H9 (cell line): ENCODE results near the gene ARPIN. TPM values are rescaled to one million over a fixed set of nuclear protein-coding genes. Genes with fewer than 3 reads are reported as not detected.
"Not testable (repeated sequence)": the region's sequence is repeated elsewhere in the genome, so short reads cannot be mapped to it uniquely, and the experiment has no call there.

Source experiments
- DNase-seq: peaks from one replicate; pipeline ENCODE4 v3.0.0-alpha.2; 2017
- H2AFZ ChIP-seq: one replicate; pipeline ENCODE4 v1.6.1; 2013; ENCODE audit warnings: mild to moderate bottlenecking, low read length, control low read depth, moderate library complexity
- H2AK5ac ChIP-seq: 2 replicates; pipeline ENCODE4 v1.6.1; 2013; ENCODE audit warnings: low read length, control low read depth, mixed read lengths; ENCODE audit not compliant: insufficient read length
- H2BK120ac ChIP-seq: one replicate; pipeline ENCODE4 v1.6.1; 2013; ENCODE audit warnings: low read depth, mild to moderate bottlenecking, low read length, control low read depth, inconsistent platforms; ENCODE audit not compliant: poor library complexity, severe bottlenecking
- H2BK12ac ChIP-seq: 2 replicates; pipeline ENCODE4 v1.6.1; 2013; ENCODE audit warnings: low read length, control low read depth, mixed read lengths, low read depth; ENCODE audit not compliant: insufficient read length
- H2BK15ac ChIP-seq: 2 replicates; pipeline ENCODE4 v1.6.1; 2013; ENCODE audit warnings: low read depth, low read length, control low read depth
- H2BK20ac ChIP-seq: one replicate; pipeline ENCODE4 v1.6.1; 2013; ENCODE audit warnings: low read depth, mild to moderate bottlenecking, low read length, control low read depth, inconsistent platforms; ENCODE audit not compliant: poor library complexity, severe bottlenecking
- H2BK5ac ChIP-seq: 2 replicates; pipeline ENCODE4 v1.6.1; 2013; ENCODE audit warnings: low read length, control low read depth, mixed read lengths; ENCODE audit not compliant: insufficient read length
- H3K14ac ChIP-seq: 2 replicates; pipeline ENCODE4 v1.6.1; 2013; ENCODE audit warnings: low read length, control low read depth; ENCODE audit not compliant: insufficient read depth
- H3K18ac ChIP-seq: 2 replicates; pipeline ENCODE4 v1.6.1; 2013; ENCODE audit warnings: low read depth, mild to moderate bottlenecking, mixed read lengths, low read length, control low read depth; ENCODE audit not compliant: insufficient read length
- H3K23ac ChIP-seq: 2 replicates; pipeline ENCODE4 v1.6.1; 2013; ENCODE audit warnings: low read length, control low read depth, mixed read lengths, low read depth; ENCODE audit not compliant: insufficient read length
- H3K23me2 ChIP-seq: 2 replicates; pipeline ENCODE4 v1.6.1; 2013; ENCODE audit warnings: low read depth, mild to moderate bottlenecking, mixed read lengths, low read length, control low read depth; ENCODE audit not compliant: insufficient read length, poor library complexity, severe bottlenecking
- H3K27ac ChIP-seq: 2 replicates; pipeline ENCODE4 v1.5.1; 2013; ENCODE audit warnings: low read length, control low read depth, mixed read lengths, low read depth; ENCODE audit not compliant: insufficient read length
- H3K27me3 ChIP-seq: 2 replicates; pipeline ENCODE4 v1.6.1; 2013; ENCODE audit warnings: low read length, control low read depth, inconsistent platforms; ENCODE audit not compliant: insufficient read depth
- H3K4ac ChIP-seq: 2 replicates; pipeline ENCODE4 v1.6.1; 2013; ENCODE audit warnings: low read depth, mild to moderate bottlenecking, control low read depth, inconsistent platforms, low read length, moderate library complexity
- H3K4me1 ChIP-seq: 2 replicates; pipeline ENCODE4 v1.6.1; 2013; ENCODE audit warnings: low read length, control low read depth, inconsistent platforms; ENCODE audit not compliant: insufficient read depth
- H3K4me2 ChIP-seq: 2 replicates; pipeline ENCODE4 v1.6.1; 2013; ENCODE audit warnings: low read length, control low read depth, mixed read lengths; ENCODE audit not compliant: insufficient read length, insufficient read depth
- H3K56ac ChIP-seq: 2 replicates; pipeline ENCODE4 v1.6.1; 2013; ENCODE audit warnings: low read depth, mild to moderate bottlenecking, mixed read lengths, low read length, control low read depth; ENCODE audit not compliant: insufficient read length
- H3K79me1 ChIP-seq: 2 replicates; pipeline ENCODE4 v1.6.1; 2013; ENCODE audit warnings: low read depth, mild to moderate bottlenecking, moderate library complexity, low read length, control low read depth, inconsistent platforms; ENCODE audit not compliant: insufficient read depth, poor library complexity, severe bottlenecking
- H3K79me2 ChIP-seq: 2 replicates; pipeline ENCODE4 v1.6.1; 2013; ENCODE audit warnings: low read length, control low read depth, inconsistent platforms; ENCODE audit not compliant: insufficient read depth
- H3K9ac ChIP-seq: 2 replicates; pipeline ENCODE4 v1.6.1; 2013; ENCODE audit warnings: low read length, control low read depth, mixed read lengths; ENCODE audit not compliant: insufficient read length; ENCODE audit errors: extremely low read depth
- H3K9me3 ChIP-seq: one replicate; pipeline ENCODE4 v1.6.1; 2013; ENCODE audit warnings: low read depth, low read length, inconsistent platforms; ENCODE audit not compliant: control insufficient read depth
- H3T11ph ChIP-seq: one replicate; pipeline ENCODE4 v1.6.1; 2013; ENCODE audit warnings: mild to moderate bottlenecking, low read length, control low read depth, inconsistent platforms
- H4K20me1 ChIP-seq: one replicate; pipeline ENCODE4 v1.6.1; 2013; ENCODE audit not compliant: control insufficient read depth, insufficient read length, insufficient read depth
- H4K5ac ChIP-seq: 2 replicates; pipeline ENCODE4 v1.6.1; 2013; ENCODE audit warnings: low read depth, mild to moderate bottlenecking, mixed read lengths, low read length, control low read depth; ENCODE audit not compliant: insufficient read length
- H4K8ac ChIP-seq: replicated peaks from 2 replicates; pipeline ENCODE4 v1.6.1; 2013; ENCODE audit warnings: low read length, control low read depth, mixed read lengths, low read depth; ENCODE audit not compliant: insufficient read length
- H4K91ac ChIP-seq: 2 replicates; pipeline ENCODE4 v1.6.1; 2013; ENCODE audit warnings: low read depth, mild to moderate bottlenecking, moderate library complexity, mixed read lengths, low read length, control low read depth; ENCODE audit not compliant: insufficient read length
- H3K27ac Mint-ChIP-seq, 3 experiments: 2 replicates in 2 of 3; 3 replicates in 1 of 3; pipeline ENCODE4 v1.8.0; 2020 to 2021; ENCODE audit warnings: mixed read lengths in 3 of 3, mild to moderate bottlenecking in 1 of 3, moderate library complexity in 1 of 3
- H3K27me3 Mint-ChIP-seq: 2 replicates; pipeline ENCODE4 v1.8.0; 2021; ENCODE audit warnings: low read depth, mild to moderate bottlenecking, moderate library complexity, mixed read lengths
- H3K36me3 Mint-ChIP-seq, 3 experiments: 2 replicates in 2 of 3; 3 replicates in 1 of 3; pipeline ENCODE4 v1.8.0; 2020 to 2021; ENCODE audit warnings: low read depth in 3 of 3, mixed read lengths in 3 of 3; ENCODE audit not compliant: insufficient read depth in 1 of 3
- H3K4me1 Mint-ChIP-seq, 2 experiments: 2 replicates each; pipeline ENCODE4 v1.8.0; 2020; ENCODE audit warnings: mixed read lengths in 2 of 2
- H3K4me3 Mint-ChIP-seq, 2 experiments: 2 replicates in 1 of 2; 3 replicates in 1 of 2; pipeline ENCODE4 v1.8.0; 2020 to 2021; ENCODE audit warnings: mild to moderate bottlenecking in 2 of 2, mixed read lengths in 2 of 2, moderate library complexity in 1 of 2
- H3K9me3 Mint-ChIP-seq, 2 experiments: 2 replicates in 1 of 2; 3 replicates in 1 of 2; pipeline ENCODE4 v1.8.0; 2020; ENCODE audit warnings: mild to moderate bottlenecking in 2 of 2, mixed read lengths in 2 of 2, moderate library complexity in 1 of 2
- CTCF ChIP-seq: fragments of 200-600 bp; sonication (generic); conservative IDR thresholded peaks from 3 replicates; pipeline ENCODE4 v1.8.0; 2021; ENCODE audit warnings: antibody characterized with exemption, mild to moderate bottlenecking
- WGBS: extraction: QIAGEN DNeasy Blood & Tissue Kit; methylation state at CpG from one replicate; pipeline ENCODE4 v1.1.7; 2013; ENCODE audit warnings: missing lambda C conversion rate, low lambda C conversion rate, mixed read lengths; ENCODE audit not compliant: insufficient read length; ENCODE audit errors: extremely low coverage; 5-methylcytosine and 5-hydroxymethylcytosine counted together
- total RNA-seq: library from RNA; stranded (reverse); gene quantifications from 2 replicates; pipeline ENCODE4 v1.2.1, GENCODE V29; 2021

The ARPIN gene
- total RNA-seq, 1 experiment from 2014 or later = 6.4 TPM

DNA sequence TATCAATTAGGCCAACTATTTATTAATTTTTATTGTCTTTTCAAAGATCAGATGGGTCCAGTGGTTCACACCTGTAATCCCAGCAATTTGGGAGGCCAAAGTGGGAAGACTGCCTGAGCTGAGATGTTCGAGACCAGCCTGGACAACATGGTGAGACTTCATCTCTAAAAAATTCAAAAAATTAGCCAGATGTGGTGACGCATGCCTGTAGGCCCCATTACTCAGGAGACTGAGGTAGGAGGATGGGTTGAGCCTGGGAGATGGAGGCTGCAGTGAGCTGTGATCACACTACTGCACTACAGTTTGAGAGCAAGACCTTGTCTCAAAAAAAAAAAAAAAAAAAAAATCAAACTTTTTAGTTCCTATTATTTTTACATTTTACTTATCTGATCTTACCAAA is 27.1 kb downstream of the ARPIN start:
- Histone ChIP-seq H2BK5ac (no peak overlapping the region), H3K23me2 (no peaks in the 10 kb centered on the region), H3K9ac (no peak overlapping the region), H4K8ac (no peak overlapping the region), H4K20me1 (no peaks in the 10 kb centered on the region), H3K4me1 (no peaks in the 10 kb centered on the region), H2BK20ac (no peak overlapping the region), H3T11ph (no peak overlapping the region), H3K4me2 (no peak overlapping the region), H3K79me1 (peaks cover 3% of the 10 kb centered on the region), H2AFZ (no peak overlapping the region), H3K23ac (no peak overlapping the region), H3K56ac (no peak overlapping the region), H2AK5ac (no peak overlapping the region), H2BK15ac (no peak overlapping the region), H3K14ac (no peak overlapping the region), H3K79me2 (no peaks in the 10 kb centered on the region; the same call in 1 of the 2 replicates), H4K5ac (no peak overlapping the region), H4K91ac (no peak overlapping the region), H3K27me3 (no peaks in the 10 kb centered on the region), H2BK12ac (no peak overlapping the region), H3K27ac (no peak overlapping the region), H3K4ac (no peak overlapping the region), H3K18ac (no peak overlapping the region), H3K9me3 (no peaks in the 10 kb centered on the region), H2BK120ac (no peak overlapping the region)
- no peak for TF ChIP-seq CTCF
- Mint-ChIP-seq H3K4me1 (peaks cover 0 to 5% of the 10 kb centered on the region in 2 experiments; a peak in 2 of 4 replicates), H3K9me3 (no peaks in the 10 kb centered on the region), H3K36me3 (peaks cover 6 to 45% (median 43%) of the 10 kb centered on the region in 3 experiments; a peak in 6 of 7 replicates), H3K4me3 (no peak overlapping the region), H3K27ac (no peak overlapping the region), H3K27me3 (no peaks in the 10 kb centered on the region)
- DNase-seq = no peak
- WGBS = no CpG with 5 or more reads among the region's 2 CpGs

DNA sequence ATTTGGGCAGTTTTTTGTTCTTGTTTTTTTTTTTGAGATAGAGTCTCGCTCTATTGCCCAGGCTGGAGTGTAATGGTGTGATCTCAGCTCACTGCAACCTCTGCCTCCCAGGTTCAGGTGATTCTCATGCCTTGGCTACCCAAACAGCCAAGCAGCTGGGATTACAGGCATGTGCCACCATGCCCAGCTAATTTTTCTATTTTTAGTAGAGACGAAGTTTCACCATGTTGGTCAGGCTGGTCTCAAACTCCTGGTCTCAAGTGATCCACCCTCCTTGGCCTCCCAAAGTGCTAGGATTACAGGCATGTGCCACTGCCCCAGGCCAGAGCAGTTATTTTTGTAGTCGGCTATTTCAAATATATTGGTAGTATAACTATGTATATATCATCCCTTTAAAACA is 27.6 kb downstream of the ARPIN start:
- not testable (repeated sequence) for H4K91ac ChIP-seq, H3K27ac Mint-ChIP-seq, H3K27me3 ChIP-seq, H3K14ac ChIP-seq, H3K27ac ChIP-seq, H3K4me1 Mint-ChIP-seq, H2AK5ac ChIP-seq, H3T11ph ChIP-seq, H3K4me1 ChIP-seq, H4K5ac ChIP-seq, H2AFZ ChIP-seq, H3K4me3 Mint-ChIP-seq, H3K4me2 ChIP-seq, H3K56ac ChIP-seq, H3K9ac ChIP-seq, H3K9me3 ChIP-seq, H2BK12ac ChIP-seq, H3K9me3 Mint-ChIP-seq, H4K20me1 ChIP-seq, H3K79me2 ChIP-seq, H3K23me2 ChIP-seq, H3K23ac ChIP-seq, H3K79me1 ChIP-seq, DNase-seq, H2BK5ac ChIP-seq, H4K8ac ChIP-seq, H2BK20ac ChIP-seq, H3K4ac ChIP-seq, H2BK15ac ChIP-seq, H2BK120ac ChIP-seq, H3K18ac ChIP-seq, H3K27me3 Mint-ChIP-seq
- WGBS = no CpG with 5 or more reads among the region's 3 CpGs
- peaks cover 6 to 46% (median 43%) of the 10 kb centered on the region in 3 experiments; a peak in 6 of 7 replicates for H3K36me3 Mint-ChIP-seq
